CD4-positive, alpha-beta T cell treated with Interleukin-2 at 100 ng/mL for 4 hours (primary cell): ENCODE results near the gene MERTK.
"Not testable (repeated sequence)": the region's sequence is repeated elsewhere in the genome, so short reads cannot be mapped to it uniquely, and the experiment has no call there.

Experiments used
- DNase-seq: peaks from one replicate; pipeline ENCODE4 v3.0.0-alpha.2; 2020; ENCODE audit warnings: low spot score

Gene MERTK

GRCh38 chr2:111897924-111898702 is at the start of gene MERTK:
MERTK (plus strand) TSS chr2:111898607; CDS start chr2:111898736, 129 bp downstream.
- peak; percentile 27 for DNase-seq

- DNase-seq: peak; percentile 30
Measured at GRCh38 chr2:111850646-111851045, 47.8 kb upstream of the MERTK start.

DNA sequence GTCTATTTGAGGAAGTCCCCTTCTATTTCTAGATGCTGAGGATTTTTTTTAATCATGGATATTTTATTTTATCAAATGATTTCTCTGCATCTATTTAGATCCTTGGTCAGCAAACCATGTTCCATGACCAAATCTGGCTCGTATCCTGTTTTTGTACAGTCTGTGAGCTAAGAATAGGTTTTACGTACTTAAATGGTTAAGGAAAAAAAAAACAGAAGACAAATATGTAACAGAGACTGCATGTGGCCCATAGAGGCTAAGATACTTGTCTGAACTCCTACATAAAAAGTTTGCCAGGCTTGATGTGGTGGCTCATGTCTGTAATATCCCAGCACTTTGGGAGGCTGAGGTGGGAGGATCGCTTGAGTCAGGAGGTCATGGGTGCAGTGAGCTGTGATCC is 45.9 kb upstream of the MERTK start:
- DNase-seq: not testable (repeated sequence)

DNA sequence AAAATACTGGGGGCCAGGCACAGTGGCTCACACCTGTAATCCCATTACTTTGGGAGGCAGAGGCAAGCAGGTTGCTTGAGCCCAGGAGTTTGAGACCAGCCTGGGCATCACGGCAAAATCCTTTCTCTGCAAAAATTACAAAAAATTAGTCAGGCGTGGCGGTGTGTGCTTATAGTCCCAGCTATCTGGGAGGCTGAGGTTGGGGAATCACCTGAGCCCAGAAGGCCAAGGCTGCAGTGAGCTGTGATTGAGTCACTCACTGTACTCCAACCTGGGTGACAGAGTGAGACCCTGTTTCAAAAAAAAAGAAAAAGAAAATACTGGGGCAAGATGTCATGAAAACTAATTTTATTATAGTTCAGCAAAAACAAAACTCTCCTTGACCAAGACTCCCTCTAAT is 38.4 kb upstream of the MERTK start:
- DNase-seq: not testable (repeated sequence)

- DNase-seq: not testable (repeated sequence)
Measured at GRCh38 chr2:111865124-111865523, 33.3 kb upstream of the MERTK start.

- not testable (repeated sequence) for DNase-seq
Measured at GRCh38 chr2:111872806-111873205, 25.6 kb upstream of the MERTK start.

GRCh38 chr2:111883661-111884591 is 14.5 kb upstream of the MERTK start, which contains the start of gene ANAPC1:
ANAPC1 (minus strand) TSS chr2:111884193; CDS start chr2:111880825, 3,368 bp downstream.
- DNase-seq: peak; percentile 80

DNA sequence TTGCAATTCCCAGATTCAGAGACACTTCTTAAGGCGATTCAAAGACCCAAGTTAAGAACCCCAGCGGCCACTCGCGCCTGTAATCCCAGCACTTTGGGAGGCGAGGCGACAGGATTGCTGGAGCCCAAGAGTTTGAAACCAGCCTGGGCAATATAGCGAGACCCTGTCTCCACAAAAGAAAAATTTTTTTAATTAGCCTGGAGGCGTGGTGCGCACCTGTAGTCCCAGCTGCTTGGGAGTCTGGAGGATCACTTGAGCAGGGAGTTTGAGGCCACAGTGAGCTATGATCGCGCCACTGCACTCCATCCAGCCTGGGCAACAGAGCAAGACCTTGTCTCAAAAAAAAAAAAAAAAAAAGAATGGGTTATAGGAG is 13.8 kb upstream of the MERTK start:
- no peak for DNase-seq

GRCh38 chr2:111896024-111896423 is 2.4 kb upstream of the MERTK start:
- DNase-seq: no peak

- no peak for DNase-seq
Measured at GRCh38 chr2:111896576-111896975, 1.8 kb upstream of the MERTK start.

DNA sequence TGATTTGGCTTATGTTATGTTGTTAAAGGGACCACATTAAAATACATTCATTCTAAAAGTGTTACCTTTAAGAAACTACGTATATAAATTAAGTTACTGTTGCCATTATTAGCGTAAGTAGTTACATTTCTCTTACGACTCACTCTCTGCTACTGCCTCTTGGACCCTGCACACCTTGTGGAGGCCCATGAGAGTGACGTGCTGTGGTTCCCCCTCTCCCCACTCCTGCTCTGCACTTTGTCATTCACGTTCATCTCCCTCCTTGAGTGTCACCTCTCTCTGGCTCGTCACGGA is 830 bp upstream of the MERTK start:
- no peak for DNase-seq

DNA sequence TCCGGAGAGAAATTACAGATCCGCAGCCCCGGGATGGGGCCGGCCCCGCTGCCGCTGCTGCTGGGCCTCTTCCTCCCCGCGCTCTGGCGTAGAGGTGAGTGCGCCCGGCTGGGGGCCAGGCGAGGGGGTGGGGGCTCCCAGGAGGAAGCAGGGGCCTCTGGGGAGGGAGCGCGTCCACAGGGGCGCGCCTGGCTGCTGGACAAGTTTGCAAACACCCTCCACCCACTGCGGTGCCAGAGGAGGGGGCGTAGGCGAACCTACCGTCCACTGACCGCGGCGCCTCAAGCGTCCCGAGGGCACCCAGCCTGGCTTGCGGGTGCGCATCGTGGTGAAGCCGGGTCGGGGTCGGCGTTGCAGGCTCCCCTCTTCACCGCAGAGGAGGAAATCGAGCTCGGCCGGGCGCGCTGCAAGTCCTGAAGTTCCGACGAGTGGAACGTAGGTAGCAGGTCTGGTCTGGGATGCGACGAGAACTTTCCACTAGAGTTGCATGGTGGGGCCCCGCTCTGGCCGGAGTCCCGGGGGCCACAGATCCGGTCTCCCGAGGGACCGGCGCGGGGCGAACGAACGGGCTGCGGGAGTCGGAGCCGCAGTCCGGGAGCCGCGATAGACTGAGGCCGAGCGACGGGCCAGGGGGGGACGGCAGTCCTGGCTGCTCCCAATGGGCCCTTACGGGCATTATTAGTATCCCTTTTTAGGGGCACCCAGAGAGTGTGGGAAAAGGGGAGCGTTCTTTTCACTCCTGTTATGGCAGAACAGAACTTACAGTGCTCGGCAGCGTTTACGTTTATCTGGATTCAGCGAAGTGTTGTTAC is 502 bp downstream of the MERTK start:
- DNase-seq: no peak

- DNase-seq: no peak
Measured at GRCh38 chr2:111900859-111901258, 2.5 kb downstream of the MERTK start.

GRCh38 chr2:111903516-111903915 is 5.1 kb downstream of the MERTK start:
- no peak for DNase-seq

GRCh38 chr2:111903930-111904439 is 5.6 kb downstream of the MERTK start:
- no peak for DNase-seq

DNA sequence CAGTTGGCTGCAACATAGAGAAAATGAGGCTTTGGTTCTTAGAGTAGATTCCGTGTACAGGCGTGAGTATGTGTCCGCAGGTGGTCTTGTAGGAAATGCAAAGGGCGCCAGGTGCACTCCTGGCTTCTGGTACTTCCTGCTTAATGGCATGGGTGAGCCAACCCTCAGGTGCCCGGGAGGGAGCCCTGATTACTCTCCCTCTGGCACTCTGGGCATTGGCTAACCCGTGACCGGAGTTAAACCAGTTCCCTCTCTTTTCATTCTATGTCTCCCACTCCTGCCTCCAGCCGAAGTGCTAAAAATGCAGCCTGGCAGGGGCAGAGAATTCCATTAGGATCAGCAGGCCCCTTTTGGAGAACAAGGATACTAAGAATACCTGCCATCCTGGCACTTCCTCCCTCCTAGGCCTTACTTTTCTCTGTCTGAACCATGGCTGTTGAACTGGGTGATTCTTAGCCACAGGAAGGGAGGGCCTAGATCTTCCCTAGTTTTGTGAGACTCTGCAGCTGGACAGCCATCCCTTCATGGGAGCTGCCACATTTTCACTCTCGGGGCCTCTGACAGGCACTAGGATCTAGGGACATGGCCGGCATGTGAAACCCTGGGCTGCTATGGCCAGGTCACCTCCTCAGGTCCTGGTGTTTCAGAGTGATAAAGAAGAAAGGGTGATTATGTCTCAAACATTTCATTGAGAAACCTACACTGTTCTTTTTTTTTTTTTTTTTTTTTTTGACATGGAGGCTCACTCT is 6.5 kb downstream of the MERTK start:
- DNase-seq: no peak

GRCh38 chr2:111905475-111905869 is 7.1 kb downstream of the MERTK start:
- not testable (repeated sequence) for DNase-seq

GRCh38 chr2:111905990-111906735 is 7.8 kb downstream of the MERTK start:
- no peak for DNase-seq

DNA sequence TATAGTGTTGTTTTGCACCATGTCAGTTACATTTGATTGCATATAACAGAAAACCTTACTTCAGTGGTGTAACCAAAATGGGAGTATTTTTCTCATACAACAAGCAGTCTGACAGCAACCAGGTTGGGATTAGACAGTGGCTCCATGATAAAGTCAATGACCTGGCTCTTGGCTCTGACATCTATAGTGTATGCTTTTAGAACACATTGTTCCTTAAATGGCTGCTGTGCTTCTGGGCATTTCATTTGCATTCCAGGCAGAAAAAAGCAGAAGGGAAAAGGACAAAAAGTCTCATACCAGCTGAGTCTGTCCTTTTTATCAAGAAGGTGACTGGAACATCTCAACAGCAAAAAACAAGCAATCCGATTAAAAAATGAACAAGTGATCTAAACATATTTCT is 10.2 kb downstream of the MERTK start:
- DNase-seq: no peak

DNA sequence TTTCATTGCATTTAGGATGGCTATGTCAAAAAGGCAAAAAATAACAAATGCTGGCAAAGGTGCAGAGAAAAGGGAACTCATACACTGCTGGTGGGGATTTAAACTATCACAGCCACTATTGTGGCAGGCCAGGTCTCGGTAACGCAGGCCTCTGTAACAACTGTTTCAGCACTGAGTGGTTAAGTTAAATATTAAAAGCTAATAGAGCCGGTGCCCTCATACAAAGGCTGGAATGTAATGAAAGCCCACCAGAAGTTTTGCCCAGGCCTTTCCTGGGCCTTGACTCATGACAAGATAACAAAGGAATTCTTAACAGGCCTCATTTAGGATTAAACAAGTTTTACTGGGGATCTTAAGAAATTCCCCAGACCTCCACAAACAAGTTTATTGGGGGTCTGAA is 10.7 kb downstream of the MERTK start:
- no peak for DNase-seq

GRCh38 chr2:111909997-111910396 is 11.6 kb downstream of the MERTK start:
- not testable (repeated sequence) for DNase-seq
